OCI-LY7 (cell line): ENCODE measurements around the gene SEC11A. TPM values are rescaled to one million over a fixed set of nuclear protein-coding genes. Genes with fewer than 3 reads are reported as not detected.

ENCODE experiments used
- BruUV-seq: library from RNA; stranded (reverse); fragments of 400-500 nt; replicated peaks from 2 replicates; lab custom pipeline; 2021; lab: Mats Ljungman, UMichigan
- CTCF ChIA-PET: fragments of 300-600 bp; sonication (Branson Sonifier 250); formaldehyde crosslinking; loops from one replicate; lab custom pipeline; 2022; ENCODE audit warnings: antibody characterized with exemption; ENCODE audit not compliant: unreplicated experiment; lab: Charles Lee
- POLR2A ChIA-PET: fragments of 300-600 bp; sonication (Branson Sonifier 250); formaldehyde crosslinking; loops from one replicate; lab custom pipeline; 2022; ENCODE audit warnings: antibody characterized with exemption; lab: Charles Lee
- DNase-seq: peaks from one replicate; pipeline ENCODE4 v3.0.0-alpha.2; 2015; ENCODE audit warnings: low spot score
- H2AFZ ChIP-seq: fragments of 200-600 bp; sonication (generic), shearing (Covaris generic); 2 replicates; pipeline ENCODE4 v1.6.1; 2014; ENCODE audit warnings: mild to moderate bottlenecking, antibody characterized with exemption, low read length, moderate library complexity
- H3K27ac ChIP-seq: fragments of 200-600 bp; sonication (generic); 2 replicates; pipeline ENCODE4 v1.5.1; 2014; ENCODE audit warnings: mixed run types, low read depth, mild to moderate bottlenecking, moderate library complexity, low read length, inconsistent platforms; ENCODE audit not compliant: poor library complexity, severe bottlenecking
- H3K36me3 ChIP-seq: fragments of 200-600 bp; sonication (generic); 2 replicates; pipeline ENCODE4 v1.6.1; 2014; ENCODE audit warnings: mild to moderate bottlenecking, antibody characterized with exemption, low read length, moderate library complexity, mixed read lengths; ENCODE audit not compliant: insufficient read depth
- H3K4me1 ChIP-seq: fragments of 200-600 bp; sonication (generic); 2 replicates; pipeline ENCODE4 v1.5.1; 2014; ENCODE audit warnings: mild to moderate bottlenecking, low read length; ENCODE audit not compliant: insufficient read depth, poor library complexity, severe bottlenecking
- H3K4me2 ChIP-seq: fragments of 200-600 bp; sonication (generic); 2 replicates; pipeline ENCODE4 v1.6.1; 2014; ENCODE audit warnings: mild to moderate bottlenecking, low read length
- H3K4me3 ChIP-seq: fragments of 200-600 bp; sonication (generic); 2 replicates; pipeline ENCODE4 v1.5.1; 2014; ENCODE audit warnings: mild to moderate bottlenecking, low read depth, low read length; ENCODE audit not compliant: poor library complexity, severe bottlenecking
- H3K79me2 ChIP-seq: fragments of 200-600 bp; sonication (generic); 2 replicates; pipeline ENCODE4 v1.6.1; 2016; ENCODE audit warnings: low read depth, mild to moderate bottlenecking, low read length, moderate library complexity, mixed read lengths; ENCODE audit not compliant: insufficient read depth
- H3K9me2 ChIP-seq: fragments of 200-600 bp; sonication (generic); 2 replicates; pipeline ENCODE4 v1.6.1; 2016; ENCODE audit warnings: mild to moderate bottlenecking, low read length, mixed read lengths; ENCODE audit not compliant: insufficient read depth
- H3K9me3 ChIP-seq: fragments of 200-600 bp; sonication (generic); 2 replicates; pipeline ENCODE4 v1.6.1; 2014; ENCODE audit warnings: mild to moderate bottlenecking, mixed run types, low read length, mixed read lengths
- H4K20me1 ChIP-seq: fragments of 200-600 bp; sonication (generic); 2 replicates; pipeline ENCODE4 v1.6.1; 2014; ENCODE audit warnings: mild to moderate bottlenecking, antibody characterized with exemption, low read length, moderate library complexity, mixed read lengths; ENCODE audit not compliant: insufficient read depth
- CTCF ChIP-seq: fragments of 200-600 bp; sonication (generic); conservative IDR thresholded peaks from 2 replicates; pipeline ENCODE4 v1.5.1; 2014; ENCODE audit warnings: mild to moderate bottlenecking, antibody characterized with exemption, low read length, moderate library complexity, mixed read lengths
- EZH2phosphoT487 ChIP-seq: fragments of 200-600 bp; sonication (generic); IDR thresholded peaks from 2 replicates; pipeline ENCODE4 v1.6.1; 2018; ENCODE audit warnings: low read depth, borderline replicate concordance, mild to moderate bottlenecking, mixed run types, antibody characterized with exemption, low read length, moderate library complexity, mixed read lengths
- intact Hi-C: fragments of 100-400 bp; cut with micrococcal nuclease; formaldehyde crosslinking; loops from one replicate; pipeline ENCODE4 v1.10.0; 2022; ENCODE audit not compliant: unreplicated experiment
- total RNA-seq, 2 experiments: library from RNA; depleted of rRNA in 1 of 2; stranded (reverse); fragments of >200 nt in 1 of 2; shearing (Covaris generic) in 1 of 2; gene quantifications; 2 replicates each; pipeline ENCODE4 v1.2.3, GENCODE V29; 2014 to 2022

SEC11A gene
- total RNA-seq, 2 experiments from 2014 or later: 41.4 to 93.6 TPM

- intact Hi-C loops: no loop called here
- Histone ChIP-seq H3K4me3 (no peak overlapping the region), H3K9me2 (no peaks in the 10 kb centered on the region), H3K36me3 (no peaks in the 10 kb centered on the region), H3K4me1 (peaks cover 15% of the 10 kb centered on the region), H3K9me3 (no peaks in the 10 kb centered on the region), H2AFZ (no peak overlapping the region), H4K20me1 (peaks cover 2% of the 10 kb centered on the region; the same call in 1 of the 2 replicates), H3K27ac (no peak overlapping the region), H3K4me2 (no peak overlapping the region), H3K79me2 (peaks cover 16% of the 10 kb centered on the region; the same call in 1 of the 2 replicates)
- CTCF ChIA-PET: interaction anchor here (0.6 kb wide), 1 partner anchor 263 kb away, joined by 3 read pairs; no protein-coding TSS in a partner anchor
- no TSS peak for BruUV-seq
- DNase-seq: no peak
- POLR2A ChIA-PET: interaction anchor here (0.6 to 1.2 kb wide), 6 partner anchors 9 to 328 kb away, joined by 3 to 7 read pairs (median 4); no protein-coding TSS in a partner anchor
- TF ChIP-seq EZH2phosphoT487 (no peak), CTCF (no peak)
Observed at GRCh38 chr15:84629033-84629432, 86.9 kb downstream of the SEC11A start.

GRCh38 chr15:84625123-84625522 lies 90.8 kb downstream of the SEC11A start:
- Histone ChIP-seq H2AFZ (no peak overlapping the region), H3K79me2 (no peaks in the 10 kb centered on the region), H3K4me1 (no peaks in the 10 kb centered on the region), H3K27ac (no peak overlapping the region), H4K20me1 (no peaks in the 10 kb centered on the region), H3K4me3 (no peak overlapping the region), H3K9me2 (no peaks in the 10 kb centered on the region), H3K36me3 (peaks cover 26% of the 10 kb centered on the region), H3K9me3 (no peaks in the 10 kb centered on the region), H3K4me2 (no peak overlapping the region)
- no TSS peak for BruUV-seq
- POLR2A ChIA-PET: no interaction called here
- TF ChIP-seq CTCF (no peak), EZH2phosphoT487 (no peak)
- DNase-seq: no peak
- CTCF ChIA-PET: no interaction called here
- intact Hi-C loops: no loop called here

GRCh38 chr15:84624359-84624758 lies 91.6 kb downstream of the SEC11A start:
- BruUV-seq: no TSS peak
- Histone ChIP-seq H3K9me3 (no peaks in the 10 kb centered on the region), H3K36me3 (peaks cover 26% of the 10 kb centered on the region), H2AFZ (no peak overlapping the region), H3K4me3 (no peak overlapping the region), H3K27ac (no peak overlapping the region), H3K4me1 (no peaks in the 10 kb centered on the region), H4K20me1 (no peaks in the 10 kb centered on the region), H3K9me2 (no peaks in the 10 kb centered on the region), H3K4me2 (no peak overlapping the region), H3K79me2 (no peaks in the 10 kb centered on the region)
- POLR2A ChIA-PET: interaction anchor here (0.7 kb wide), 1 partner anchor 27 kb away, joined by 3 read pairs; no protein-coding TSS in a partner anchor
- intact Hi-C loops: no loop called here
- TF ChIP-seq EZH2phosphoT487: no peak
- TF ChIP-seq CTCF: no peak
- CTCF ChIA-PET: interaction anchor here (0.6 kb wide), 1 partner anchor 21 kb away, joined by 3 read pairs; no protein-coding TSS in a partner anchor
- no peak for DNase-seq
